HG03095 (cell line): ENCODE data around the gene WRNIP1.

ENCODE experiments used
- ATAC-seq: cut with Tn5 transposase; IDR thresholded peaks from one replicate; pipeline ENCODE4 v1.9.1; 2021; ENCODE audit warnings: moderate library complexity; ENCODE audit not compliant: unreplicated experiment

WRNIP1 gene

DNA sequence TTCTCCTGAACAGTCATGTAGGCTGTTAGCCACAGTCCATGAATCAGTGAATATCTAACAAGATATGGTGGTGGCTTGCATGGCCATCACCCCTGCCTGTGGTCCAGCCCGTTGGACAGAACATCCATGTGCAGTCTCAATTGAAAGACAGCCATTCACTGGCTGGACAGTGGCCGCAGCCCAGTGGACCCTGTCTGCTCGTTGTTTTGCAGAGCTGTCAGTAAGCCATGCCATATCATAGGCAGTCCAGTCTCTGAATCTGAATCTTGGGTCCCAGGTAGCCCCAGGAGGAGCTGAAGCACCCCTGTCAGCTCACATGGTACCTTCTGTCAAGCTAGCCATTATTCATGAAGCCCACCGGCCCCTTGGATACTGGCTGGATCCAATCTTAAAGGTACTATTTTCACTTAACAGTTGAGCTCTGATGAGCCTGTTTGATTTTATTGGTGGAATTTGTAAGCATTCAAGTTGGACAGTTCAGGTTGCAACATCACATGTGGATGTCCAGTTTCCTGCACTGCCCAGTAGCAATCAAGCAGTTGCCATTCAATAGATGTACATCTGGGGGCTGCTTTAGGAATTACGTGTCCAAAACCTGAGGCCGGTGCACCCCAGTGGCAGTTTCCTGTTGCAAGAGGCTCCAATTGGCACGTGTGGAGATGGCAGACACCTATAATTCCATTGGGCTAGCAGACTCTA lies 38.7 kb downstream of the WRNIP1 start:
- ATAC-seq, result no peak

DNA sequence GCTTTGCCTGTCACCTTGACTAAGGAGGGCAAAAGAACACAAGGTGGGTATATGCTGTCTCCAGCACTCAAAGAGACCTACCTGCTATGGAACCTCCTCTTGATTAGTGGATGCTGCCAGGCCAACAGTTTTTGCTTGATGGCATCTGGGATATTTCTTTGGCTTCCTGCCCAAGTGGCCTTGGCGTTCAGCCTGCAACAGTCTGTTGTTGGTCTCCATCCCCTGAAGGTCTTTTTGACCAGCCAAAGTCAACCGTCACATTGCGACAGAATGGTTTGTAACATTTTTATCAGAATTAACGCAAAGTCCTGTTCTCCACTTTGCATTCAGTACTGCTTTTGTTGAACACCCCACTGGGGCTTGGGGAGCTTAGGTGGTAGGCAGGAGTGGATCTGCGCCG lies 39.3 kb downstream of the WRNIP1 start:
- ATAC-seq, result no peak

DNA sequence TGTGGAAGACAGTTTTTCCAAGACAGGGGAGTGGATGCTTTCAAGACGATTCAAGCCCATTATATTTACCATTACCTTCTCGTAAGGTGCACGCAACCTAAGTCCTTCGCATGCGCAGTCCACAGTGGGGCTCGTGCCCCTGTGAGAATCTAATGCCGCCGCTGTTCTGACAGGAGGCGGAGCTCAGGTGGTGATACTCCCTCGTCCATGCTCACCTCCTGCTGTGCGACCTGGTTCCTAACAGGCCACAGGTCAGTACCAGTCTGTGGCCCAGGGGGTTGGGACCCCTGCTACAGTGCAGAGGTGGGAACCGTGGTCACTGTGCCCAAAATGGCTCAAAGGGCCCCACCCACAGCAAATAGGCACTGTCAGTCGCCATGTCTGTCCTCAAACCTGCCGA lies 39.8 kb downstream of the WRNIP1 start:
- no peak for ATAC-seq

DNA sequence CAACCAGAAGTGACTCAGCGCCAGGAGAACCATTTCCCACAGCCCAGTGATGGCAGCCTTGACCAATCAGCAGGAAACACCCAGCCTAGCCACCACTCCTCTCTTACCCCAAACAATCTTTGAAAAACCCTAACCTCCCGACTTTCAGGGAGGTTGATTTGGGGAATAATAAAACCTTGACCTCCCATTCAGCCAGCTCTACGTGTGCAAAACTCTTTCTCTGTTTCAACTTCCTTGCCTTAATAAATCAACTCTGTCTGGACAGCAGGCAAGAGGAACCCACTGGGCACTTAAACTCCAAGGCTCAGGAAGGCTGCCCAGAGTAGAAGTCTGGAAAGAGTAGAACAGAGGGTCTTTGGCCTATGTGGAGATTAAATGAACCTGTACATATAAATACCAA lies 41.5 kb downstream of the WRNIP1 start:
- ATAC-seq, result no peak

DNA sequence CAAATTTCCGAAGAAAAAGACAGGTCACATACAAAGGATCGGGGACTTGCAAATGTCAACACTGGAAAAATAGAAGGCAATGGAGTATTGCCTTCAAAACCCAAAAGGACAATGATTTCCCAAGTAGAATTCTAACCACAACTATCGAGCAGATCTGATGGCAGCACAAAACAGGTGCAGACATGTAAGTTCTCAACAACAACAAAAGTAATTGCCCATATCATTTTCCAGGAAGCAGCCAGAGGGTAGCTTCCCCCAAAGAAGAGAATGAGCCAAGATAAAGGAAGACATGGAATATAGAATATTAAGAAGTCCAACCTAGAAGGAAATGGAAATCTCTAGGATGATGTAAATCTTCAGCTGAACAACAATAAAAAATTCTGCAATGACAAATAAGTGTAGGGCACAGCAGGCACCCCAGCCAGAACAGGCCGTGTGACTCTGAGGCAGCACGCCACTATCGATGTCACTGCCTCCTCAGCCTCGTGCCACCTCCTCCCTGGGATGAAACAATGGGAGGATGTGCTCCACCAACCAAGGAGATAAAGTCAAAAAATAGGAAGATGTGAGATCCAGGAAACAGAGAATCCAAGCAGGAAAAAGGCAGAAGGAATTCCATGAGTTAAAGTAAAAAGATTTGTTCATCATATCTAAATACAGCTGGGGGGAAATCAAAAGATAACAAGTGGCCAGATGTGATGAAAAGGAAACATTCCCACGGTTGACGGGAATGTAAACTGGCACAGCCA lies 42.3 kb downstream of the WRNIP1 start:
- ATAC-seq, result no peak

DNA sequence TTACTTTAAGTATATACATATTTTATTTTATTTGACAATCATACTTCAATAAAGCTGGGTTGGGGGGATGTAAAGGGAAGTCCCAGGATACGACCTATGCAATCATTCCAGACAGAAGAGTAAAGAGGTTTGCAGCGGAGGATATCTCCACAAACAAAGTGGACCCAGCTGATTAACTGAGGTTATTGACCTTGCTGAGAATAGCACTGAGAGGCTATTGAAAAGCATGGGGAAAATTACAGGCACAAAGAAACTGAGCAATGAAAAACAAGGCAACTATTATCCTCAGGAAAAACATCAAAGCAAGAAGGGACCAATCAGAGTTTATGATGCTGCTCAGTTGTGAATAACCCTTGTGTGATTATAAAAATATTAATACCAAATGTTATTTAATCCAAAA lies 43.8 kb downstream of the WRNIP1 start:
- no peak for ATAC-seq

DNA sequence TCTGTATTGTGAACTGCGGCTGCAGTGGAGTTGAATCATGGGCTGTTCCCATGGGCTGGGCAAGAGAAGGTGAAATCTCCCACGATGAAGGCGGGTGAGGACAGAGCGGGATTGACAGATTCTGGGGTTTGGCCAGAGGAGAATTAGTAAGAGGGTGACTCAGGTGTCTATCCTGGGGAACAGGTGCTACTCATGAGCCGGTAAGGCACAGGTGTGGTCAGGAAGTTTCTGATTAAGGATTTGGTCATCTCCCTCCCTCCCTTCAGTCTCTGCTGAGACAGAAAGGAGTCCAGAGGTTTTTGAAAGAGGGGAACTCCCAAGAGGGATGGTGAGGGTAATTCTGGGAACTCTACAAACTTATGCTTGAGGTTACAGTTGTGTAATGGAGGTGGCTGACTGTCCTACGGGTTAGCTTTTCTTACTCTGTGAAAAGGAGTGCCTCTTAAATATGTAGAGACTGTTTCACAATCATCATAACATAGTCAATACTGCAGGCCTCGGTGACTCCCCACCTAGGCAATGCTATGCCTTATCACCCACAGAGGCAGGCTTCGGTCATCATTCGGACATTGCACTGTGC lies 45.0 kb downstream of the WRNIP1 start:
- ATAC-seq, result no peak

DNA sequence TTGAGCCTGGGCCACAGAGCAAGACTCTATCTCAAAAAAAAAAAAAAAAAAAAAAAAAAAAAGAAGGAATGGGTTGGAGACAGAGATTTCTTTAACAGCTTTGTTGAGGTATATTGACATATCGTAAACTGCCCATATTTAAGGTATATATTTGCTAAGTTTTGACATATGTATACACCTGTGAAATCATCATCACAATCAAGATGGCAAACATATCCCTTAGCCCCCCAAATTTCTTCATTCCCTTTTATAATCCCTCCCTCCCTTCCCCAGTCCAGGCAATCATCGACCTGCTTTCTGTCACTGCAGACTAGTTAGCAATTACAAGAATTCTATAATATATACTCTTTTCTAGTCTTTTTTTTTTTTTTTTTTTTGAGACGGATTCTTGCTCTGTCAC lies 47.5 kb downstream of the WRNIP1 start:
- no peak for ATAC-seq

DNA sequence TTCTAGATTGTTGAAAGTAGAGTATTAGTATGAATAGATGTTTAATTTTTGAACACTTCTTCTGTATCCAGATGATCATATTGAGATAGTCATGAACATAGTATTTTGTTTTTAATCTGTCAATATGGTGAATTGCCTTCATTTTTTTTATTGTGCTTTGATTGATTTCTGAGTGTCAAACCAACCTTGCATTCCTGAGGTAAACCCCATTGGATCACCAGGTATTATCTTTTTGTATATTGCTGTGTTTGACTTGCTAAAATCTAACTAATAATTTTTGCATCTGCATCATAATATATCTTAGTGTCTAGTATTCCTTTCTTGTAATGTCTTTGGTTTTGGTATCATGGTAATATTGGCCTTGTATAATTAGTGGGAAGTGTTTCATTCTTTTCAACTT lies 51.0 kb downstream of the WRNIP1 start:
- ATAC-seq, result no peak

DNA sequence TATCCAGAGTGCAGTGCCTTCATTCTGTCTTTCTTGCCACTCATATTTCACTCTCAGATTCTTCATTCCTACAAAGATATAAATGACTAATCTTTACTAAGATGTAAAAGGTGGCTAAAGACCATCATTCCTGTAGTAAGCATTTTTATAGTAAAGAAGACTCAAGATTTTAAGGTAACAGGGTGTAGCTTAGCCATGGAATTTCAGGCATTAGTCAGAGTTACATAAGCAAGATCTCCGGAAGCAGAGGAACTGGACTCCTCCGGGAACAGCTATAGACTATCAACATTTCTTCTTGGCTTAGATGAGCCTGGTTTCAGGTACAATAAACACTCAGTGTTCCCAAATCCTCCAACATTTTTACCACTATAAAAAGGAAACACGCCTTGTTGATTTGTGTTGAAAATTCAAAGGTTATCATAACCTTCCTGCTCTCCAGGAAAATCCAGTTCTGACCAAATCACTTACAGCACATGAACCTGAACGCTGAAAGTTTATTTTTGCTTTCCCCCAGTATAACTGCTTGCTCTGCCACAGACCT lies 52.8 kb downstream of the WRNIP1 start:
- no peak for ATAC-seq

DNA sequence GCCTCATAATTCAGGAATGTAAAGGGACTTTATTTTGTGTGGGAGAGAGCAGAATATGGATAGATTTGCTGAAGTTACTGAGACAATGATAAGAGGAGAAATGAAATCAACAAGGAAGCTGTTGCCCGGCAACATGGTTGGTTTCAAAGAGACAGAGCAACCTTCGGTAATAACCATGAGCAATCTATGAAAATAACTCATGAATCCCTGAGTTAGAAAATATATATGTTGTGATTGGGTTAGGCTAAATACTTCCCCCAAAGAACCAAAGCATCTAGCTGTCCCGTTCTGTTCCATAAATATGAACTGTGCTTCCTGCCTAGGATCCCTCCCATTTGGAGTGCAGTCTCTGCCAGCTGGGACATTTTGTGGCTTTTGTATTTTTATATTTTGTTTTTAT lies 53.4 kb downstream of the WRNIP1 start:
- no peak for ATAC-seq

DNA sequence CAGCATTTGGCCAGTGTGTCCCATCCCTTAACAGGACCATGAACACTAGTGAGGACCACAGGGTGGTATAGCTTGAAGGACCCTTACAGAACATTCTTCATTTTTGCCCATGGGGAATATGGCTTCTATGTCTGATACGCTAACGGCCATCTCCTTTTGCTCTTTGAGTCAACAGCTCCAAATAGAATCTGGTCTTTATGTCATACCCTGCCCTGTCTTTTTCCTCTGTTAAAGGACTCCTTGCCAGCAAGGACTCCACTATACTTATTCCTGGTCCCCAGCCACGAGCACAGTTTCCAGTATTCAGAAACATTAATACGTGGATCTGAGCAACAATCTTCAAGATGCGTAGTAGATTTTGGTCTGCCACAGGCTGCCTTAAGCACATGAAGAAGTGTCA lies 53.9 kb downstream of the WRNIP1 start:
- no peak for ATAC-seq

DNA sequence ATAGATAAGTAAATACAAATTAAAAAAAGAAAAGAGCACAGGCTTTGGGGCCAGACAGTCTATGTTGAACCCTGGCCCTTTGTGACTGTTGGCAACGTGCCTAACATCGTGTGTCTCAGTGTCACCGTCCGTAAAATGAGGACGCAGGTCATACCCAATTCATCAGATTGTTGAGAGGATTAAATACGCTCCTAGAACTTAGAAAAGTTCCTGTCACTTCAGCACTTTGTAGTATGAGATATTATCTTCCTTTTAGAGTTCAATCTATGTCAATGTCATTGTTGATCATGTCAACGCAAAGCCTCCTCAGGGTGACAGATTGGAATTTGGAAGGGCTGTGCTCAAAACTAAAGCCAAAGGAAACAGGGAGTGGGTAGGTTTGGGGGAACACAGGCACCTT lies 54.8 kb downstream of the WRNIP1 start:
- ATAC-seq, result no peak

DNA sequence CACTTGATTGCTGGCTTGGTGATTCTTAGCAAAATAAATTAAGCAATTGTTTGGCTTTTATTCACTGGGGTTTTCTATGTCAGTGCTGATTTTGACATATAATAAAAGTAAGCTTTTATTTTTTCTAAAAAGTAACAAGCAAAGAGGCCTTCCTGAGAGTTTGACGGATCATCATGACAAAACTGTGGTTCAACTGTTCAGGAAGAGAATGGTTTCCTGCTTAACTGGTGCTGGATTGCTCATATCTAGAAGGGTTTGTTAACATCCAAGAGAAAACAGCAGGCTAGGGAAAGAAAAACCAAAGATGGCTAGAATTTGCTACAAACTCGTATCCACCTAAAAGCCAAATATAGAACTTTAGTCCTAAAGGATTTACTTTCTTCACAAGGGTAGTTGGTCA lies 55.2 kb downstream of the WRNIP1 start:
- ATAC-seq, result no peak

DNA sequence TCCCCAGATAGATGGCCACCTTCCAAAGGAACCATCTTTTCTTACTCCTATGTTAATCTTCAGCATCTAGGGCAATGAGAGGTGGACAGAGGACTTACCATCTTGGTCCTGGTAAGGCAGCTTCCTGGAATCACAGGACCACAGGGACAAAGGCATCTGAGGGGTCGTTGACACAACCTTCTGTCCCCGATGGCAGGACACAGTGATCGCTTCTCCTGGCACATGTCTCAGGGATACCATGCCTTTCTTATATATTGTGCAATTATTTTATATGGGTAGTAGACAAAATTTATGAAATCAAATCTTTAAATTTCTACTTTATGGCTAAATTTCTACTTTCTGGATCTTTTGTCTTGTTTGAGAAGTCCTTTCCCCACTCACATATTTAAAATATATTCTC lies 56.4 kb downstream of the WRNIP1 start:
- ATAC-seq, result no peak

DNA sequence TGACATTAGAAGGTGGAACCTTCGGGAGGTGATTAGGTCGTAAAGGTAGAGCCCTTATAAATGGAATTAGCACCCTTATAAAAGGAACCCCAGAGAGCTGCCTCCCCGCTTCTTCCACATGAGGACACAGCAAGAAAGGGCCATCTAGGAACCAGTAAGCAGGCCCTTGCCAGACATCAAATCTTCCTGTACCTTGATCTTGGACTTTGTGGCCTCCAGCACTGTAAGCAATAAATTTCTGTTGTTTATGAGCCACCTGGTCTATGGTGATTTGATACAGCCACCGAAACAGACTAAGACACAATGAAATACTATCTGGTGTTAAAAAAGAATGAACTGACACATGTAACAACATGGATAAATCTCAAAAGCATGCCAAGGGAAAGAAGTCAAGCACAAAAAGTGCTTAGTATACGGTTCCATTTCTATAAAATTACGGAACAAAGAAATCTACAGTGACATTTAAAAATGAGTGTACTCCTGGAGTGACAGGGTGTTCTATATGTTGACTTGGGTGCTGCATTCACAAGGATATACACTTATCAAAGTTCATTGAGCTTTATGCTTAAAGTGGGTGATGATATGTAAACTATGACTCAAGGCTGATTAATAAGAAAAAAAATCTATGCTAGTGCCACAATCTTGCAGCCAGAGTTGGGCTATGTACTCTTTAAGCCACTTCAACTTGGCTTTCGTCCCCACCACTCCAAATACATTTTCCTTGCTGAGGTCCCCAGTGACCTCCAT lies 58.1 kb downstream of the WRNIP1 start:
- ATAC-seq, result no peak

DNA sequence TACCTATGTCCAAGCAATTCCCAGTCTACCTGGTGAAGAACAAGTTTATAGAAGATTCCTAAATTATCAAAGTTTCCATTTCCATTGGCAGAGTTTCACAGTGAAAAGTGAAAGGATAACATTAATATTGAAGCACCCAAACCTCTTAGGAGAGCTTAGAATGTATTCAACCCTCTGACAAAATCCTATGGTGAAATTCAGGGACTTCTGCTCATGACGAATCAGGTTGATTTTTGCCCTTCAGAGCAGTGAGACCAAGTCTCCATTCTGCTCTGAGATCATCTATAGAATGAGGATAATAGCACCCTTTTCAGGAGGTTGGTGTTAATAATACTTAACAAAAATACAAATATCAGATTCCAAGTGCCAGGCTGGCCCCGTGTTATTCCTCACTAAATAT lies 60.9 kb downstream of the WRNIP1 start:
- no peak for ATAC-seq

DNA sequence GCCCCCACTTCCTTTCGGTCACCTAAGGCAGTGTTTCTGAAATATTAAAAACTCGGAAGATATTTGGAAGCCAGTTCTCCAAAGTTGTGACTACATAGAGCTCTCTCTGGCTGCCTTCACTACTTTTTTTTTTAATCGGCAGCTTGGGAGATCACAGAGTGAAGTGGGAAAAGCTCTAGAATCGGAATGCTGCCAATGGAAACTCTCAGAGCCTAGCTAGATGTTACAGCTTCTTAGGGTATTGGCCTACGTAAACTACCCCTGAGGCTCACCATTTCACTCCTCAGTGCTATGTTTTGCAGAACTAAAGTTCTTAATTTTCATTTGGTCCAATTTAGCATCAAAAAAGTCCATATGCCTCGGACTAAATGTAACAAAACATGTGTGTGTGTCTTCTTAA lies 61.9 kb downstream of the WRNIP1 start:
- ATAC-seq, result no peak

DNA sequence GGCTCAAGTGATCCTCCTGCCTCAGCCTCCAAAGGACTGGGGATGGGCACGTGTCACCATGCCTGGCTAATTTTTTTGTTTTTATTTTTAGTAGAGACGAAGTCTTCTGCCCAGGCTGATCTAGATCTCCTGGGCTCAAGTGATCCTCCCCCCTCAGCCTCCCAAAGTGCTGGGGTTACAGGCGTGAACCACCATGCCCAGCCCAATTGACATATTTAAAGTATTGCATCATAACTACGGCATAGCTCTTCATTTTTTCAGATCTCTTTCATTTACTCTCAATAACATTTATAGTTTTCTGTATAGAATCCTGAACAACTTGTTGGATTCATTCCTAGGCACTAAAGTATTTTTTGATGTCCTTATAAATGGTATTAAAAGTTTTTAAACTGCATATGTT lies 63.4 kb downstream of the WRNIP1 start:
- ATAC-seq, result no peak

DNA sequence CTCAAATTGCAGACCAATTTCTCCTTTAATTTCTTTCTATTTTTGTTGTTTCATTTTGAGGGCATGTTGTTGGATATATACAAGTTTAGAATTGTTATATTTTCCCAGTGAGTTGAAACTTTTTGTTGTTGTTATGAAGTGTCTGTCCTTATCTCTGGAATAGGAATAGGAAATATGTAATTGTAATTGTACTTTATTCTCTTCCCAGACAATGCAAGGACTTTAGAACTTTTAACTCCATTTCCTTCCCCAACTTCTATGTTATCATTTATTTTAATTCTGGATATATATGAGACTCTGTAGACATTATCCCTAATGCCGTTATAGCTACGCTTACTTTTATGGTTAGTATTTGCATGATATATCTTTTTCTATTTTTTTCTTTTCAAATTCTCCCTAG lies 64.1 kb downstream of the WRNIP1 start:
- no peak for ATAC-seq

DNA sequence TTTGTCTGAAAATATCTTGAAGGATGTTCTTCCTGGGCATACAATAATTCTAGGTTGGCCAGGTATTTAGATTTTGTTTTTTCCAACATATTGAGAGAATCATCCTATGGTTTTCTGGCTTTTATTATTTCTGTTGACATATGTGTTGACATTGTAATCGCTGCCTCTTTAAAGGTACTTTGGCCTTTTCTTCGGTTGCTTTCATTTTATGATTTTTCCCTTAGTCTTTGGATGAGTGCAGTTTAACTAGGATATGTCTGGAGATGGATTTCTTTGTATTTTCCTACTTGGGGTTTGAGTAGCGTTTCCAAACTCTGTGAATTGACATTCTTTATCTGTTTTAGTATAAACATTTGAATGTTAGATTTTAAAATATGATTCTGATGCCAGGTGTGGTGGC lies 65.0 kb downstream of the WRNIP1 start:
- no peak for ATAC-seq
